Lower lobe of right lung (tissue), 2 donors: ENCODE data around the gene EIF2B2. TPM values are rescaled to one million over a fixed set of nuclear protein-coding genes. Genes with fewer than 3 reads are reported as not detected.

ENCODE experiments used
- ATAC-seq, 2 donors: fragments of 200-7000 bp; cut with Tn5 transposase; one replicate each; pipeline ENCODE4 v1.9.1; 2020 to 2022; ENCODE audit warnings: mild to moderate bottlenecking in 2 of 2, moderate library complexity in 2 of 2
- DNase-seq: peaks from one replicate; pipeline ENCODE4 v3.0.0-alpha.2; 2020
- H3K27ac ChIP-seq: fragments of 200-600 bp; one replicate; pipeline ENCODE4 v1.8.0; 2022
- H3K27me3 ChIP-seq: fragments of 200-600 bp; one replicate; pipeline ENCODE4 v1.8.0; 2022; ENCODE audit warnings: low read depth
- H3K36me3 ChIP-seq: fragments of 200-600 bp; one replicate; pipeline ENCODE4 v1.8.0; 2022; ENCODE audit warnings: mild to moderate bottlenecking
- H3K4me1 ChIP-seq: fragments of 200-600 bp; one replicate; pipeline ENCODE4 v1.8.0; 2022
- H3K4me3 ChIP-seq: fragments of 200-600 bp; one replicate; pipeline ENCODE4 v1.8.0; 2022; ENCODE audit warnings: mild to moderate bottlenecking
- H3K9me3 ChIP-seq: fragments of 200-600 bp; one replicate; pipeline ENCODE4 v1.8.0; 2022
- intact Hi-C: fragments of 100-400 bp; cut with DNase I; formaldehyde crosslinking; loops from one replicate; pipeline ENCODE4 v1.11.0; 2022
- total RNA-seq: library from RNA; stranded (reverse); fragmentation: NEBNext Ultra II Directional; extraction: Animal tissue kit (Norgen Biotek cat#: 25700); gene quantifications from one replicate; pipeline ENCODE4 v1.2.1, GENCODE V29; 2021
- TF ChIP-seq, protein P1 (sequence below): fragments of 200-600 bp; IDR thresholded peaks from one replicate; pipeline ENCODE4 v1.8.0; 2022; ENCODE audit warnings: antibody characterized with exemption, mild to moderate bottlenecking
- donor health status: DM: no; HTN: yes; CAD: no; lungs with severe emphysema.

The EIF2B2 gene
- total RNA-seq, 1 donor from 2014 or later = 30.4 TPM

DNA sequence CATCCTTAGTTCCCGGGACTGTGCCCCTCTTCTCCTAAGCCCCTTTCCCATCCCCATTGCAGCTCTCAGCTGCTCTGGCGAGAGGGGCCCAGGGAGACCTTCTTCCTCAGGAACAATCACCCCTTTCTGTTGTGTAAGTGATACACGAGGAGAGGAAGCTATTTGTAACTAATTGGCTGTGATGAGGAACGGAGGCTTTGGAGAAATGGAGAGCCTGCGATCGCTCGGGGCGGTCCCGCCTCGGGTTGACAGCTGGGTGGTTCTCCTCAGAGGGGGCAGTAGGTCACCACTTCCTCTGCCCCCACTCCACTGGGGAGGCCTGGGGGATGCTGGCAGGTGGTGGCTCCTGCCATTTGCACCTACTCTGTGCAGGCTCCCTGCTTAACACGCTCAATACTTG, 40.7 kb upstream of the EIF2B2 start:
- no peak overlapping the region for H3K4me3 ChIP-seq
- no peaks in the 10 kb centered on the region for H3K36me3 ChIP-seq
- intact Hi-C loops = no loop called here
- H3K27me3 ChIP-seq = no peaks in the 10 kb centered on the region
- no peaks in the 10 kb centered on the region for H3K9me3 ChIP-seq
- TF ChIP-seq, protein P1, sequence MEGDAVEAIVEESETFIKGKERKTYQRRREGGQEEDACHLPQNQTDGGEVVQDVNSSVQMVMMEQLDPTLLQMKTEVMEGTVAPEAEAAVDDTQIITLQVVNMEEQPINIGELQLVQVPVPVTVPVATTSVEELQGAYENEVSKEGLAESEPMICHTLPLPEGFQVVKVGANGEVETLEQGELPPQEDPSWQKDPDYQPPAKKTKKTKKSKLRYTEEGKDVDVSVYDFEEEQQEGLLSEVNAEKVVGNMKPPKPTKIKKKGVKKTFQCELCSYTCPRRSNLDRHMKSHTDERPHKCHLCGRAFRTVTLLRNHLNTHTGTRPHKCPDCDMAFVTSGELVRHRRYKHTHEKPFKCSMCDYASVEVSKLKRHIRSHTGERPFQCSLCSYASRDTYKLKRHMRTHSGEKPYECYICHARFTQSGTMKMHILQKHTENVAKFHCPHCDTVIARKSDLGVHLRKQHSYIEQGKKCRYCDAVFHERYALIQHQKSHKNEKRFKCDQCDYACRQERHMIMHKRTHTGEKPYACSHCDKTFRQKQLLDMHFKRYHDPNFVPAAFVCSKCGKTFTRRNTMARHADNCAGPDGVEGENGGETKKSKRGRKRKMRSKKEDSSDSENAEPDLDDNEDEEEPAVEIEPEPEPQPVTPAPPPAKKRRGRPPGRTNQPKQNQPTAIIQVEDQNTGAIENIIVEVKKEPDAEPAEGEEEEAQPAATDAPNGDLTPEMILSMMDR = no peak
- H3K4me1 ChIP-seq = peaks cover 9% of the 10 kb centered on the region
- H3K27ac ChIP-seq = no peak overlapping the region
- DNase-seq (no peak), ATAC-seq (no peak)

DNA sequence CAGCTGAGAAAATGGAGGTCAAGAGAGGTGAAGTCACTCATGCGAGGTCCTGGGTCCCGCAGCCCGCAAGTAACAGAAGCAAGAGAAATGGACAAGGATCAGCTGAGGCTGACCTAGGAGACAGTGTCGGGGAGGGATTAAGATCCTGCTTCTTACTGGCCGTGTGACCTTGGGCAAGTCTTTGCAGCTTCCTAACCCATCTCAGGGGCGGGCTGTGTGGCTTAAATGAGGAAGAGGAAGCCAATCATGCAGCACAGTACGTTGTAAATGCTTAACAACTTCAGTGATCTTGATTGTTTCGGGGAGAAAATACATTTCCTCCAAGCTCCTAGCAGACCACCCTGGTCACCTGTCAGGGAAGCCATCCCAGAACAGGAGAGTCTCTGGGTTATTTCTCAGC, 40.2 kb upstream of the EIF2B2 start:
- DNase-seq = no peak
- no peaks in the 10 kb centered on the region for H3K36me3 ChIP-seq
- H3K9me3 ChIP-seq = no peaks in the 10 kb centered on the region
- peaks cover 9% of the 10 kb centered on the region for H3K4me1 ChIP-seq
- H3K27ac ChIP-seq = no peak overlapping the region
- ATAC-seq = peak; percentile 41 to 74
- intact Hi-C loops = no loop called here
- H3K4me3 ChIP-seq = no peak overlapping the region
- H3K27me3 ChIP-seq = no peaks in the 10 kb centered on the region
- TF ChIP-seq, protein P1 = no peak

DNA sequence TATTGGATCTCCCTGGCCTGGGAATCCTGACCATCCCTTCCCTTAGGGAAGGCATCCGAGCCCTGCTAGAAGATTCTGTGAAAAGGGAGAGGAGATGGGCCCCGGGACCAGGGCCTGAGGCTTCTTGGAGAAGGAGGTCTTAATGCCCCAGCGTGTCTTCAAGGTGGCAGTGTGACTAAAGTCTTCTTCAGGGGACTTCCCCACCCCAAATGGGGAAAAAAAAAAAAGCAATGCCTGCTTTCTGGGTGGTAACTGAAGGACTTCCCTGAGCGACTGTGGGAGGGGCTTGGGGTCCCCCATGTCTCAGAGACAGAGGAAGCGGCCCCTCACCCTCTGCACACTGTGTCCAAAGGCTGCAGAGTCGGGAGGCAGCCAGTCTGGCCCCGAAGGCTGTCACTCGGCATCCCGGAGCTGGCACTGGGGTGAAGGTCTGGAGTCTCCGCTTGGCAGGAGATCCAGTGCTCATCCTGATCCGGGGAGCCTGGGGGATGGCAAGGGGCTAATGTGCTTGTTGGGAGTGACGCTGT, 39.5 kb upstream of the EIF2B2 start:
- Histone ChIP-seq H3K4me3 (no peak overlapping the region), H3K36me3 (no peaks in the 10 kb centered on the region), H3K27me3 (no peaks in the 10 kb centered on the region), H3K9me3 (no peaks in the 10 kb centered on the region), H3K27ac (no peak overlapping the region), H3K4me1 (peaks cover 9% of the 10 kb centered on the region)
- ATAC-seq (peak in 1 of 2 donors; percentile 12), DNase-seq (no peak)
- TF ChIP-seq, protein P1 = no peak
- intact Hi-C loops = no loop called here

DNA sequence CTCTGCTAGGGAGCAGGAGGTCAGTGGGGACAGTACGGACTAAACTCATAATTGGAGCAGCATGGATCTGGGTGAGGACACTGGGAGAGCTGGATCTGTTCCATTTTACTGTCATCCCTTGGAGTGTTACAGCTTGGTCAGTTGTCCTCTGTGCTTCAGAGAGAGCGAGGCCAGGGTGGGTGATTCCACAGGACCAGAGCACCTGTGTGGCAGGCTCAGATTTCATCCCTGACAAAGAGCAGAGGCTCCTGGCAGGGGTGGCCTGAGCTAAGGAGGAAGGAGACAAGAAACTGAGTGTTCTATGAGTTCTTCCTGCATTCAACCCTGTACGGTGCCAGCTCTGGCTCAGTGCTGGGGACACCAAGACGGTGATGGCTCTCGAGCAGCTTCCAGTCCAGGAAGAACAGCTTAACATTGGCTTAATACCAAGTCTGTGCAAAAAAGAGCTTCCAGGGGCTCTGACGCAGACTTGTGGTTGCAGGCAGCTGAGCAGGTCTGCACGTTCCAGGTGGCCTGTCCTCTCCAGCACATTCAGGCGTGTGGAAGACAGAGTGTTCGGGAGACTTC, 38.9 kb upstream of the EIF2B2 start:
- peaks cover 9% of the 10 kb centered on the region for H3K4me1 ChIP-seq
- DNase-seq = no peak
- H3K9me3 ChIP-seq = no peaks in the 10 kb centered on the region
- ATAC-seq = peak in 1 of 2 donors; percentile 18
- TF ChIP-seq, protein P1 = no peak
- no peaks in the 10 kb centered on the region for H3K36me3 ChIP-seq
- intact Hi-C loops = no loop called here
- H3K27ac ChIP-seq = no peak overlapping the region
- no peaks in the 10 kb centered on the region for H3K27me3 ChIP-seq
- no peak overlapping the region for H3K4me3 ChIP-seq

DNA sequence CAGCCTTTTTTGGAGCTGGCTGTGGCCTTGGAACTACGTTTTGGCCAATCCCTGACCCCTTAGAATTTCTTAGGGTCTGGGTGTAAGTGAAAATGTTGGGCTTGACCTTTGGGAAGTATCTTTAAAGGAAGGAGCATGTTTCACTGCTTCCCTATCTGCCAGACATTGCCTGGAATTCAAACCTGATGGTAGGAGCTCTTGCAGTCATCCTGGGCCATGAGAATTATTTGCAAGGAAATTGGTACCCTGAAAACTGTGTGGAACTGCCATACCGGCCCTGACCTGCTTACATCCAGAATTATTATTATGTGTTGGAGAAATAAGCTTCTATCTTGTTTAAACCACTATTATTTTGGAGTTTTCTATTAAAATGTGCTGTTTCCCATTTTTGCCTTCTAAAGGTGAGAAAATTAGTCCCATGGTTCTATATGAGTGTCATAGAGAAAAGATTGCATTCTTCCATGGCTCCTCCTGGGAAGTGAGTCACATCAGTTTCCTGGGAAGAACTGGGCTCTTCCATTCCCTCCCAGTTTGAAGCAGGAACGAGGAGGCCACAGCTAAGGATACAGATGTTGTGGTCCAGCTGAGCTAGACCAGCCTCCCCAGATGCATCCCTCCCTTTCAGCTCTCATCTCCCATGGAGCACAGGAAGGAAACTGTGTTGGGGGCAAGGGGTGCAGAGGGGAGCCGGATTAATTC, 37.8 kb upstream of the EIF2B2 start:
- no peaks in the 10 kb centered on the region for H3K27me3 ChIP-seq
- ATAC-seq = no peak
- no peaks in the 10 kb centered on the region for H3K36me3 ChIP-seq
- H3K4me1 ChIP-seq = peaks cover 9% of the 10 kb centered on the region
- H3K27ac ChIP-seq = no peak overlapping the region
- no peak for DNase-seq
- H3K4me3 ChIP-seq = no peak overlapping the region
- TF ChIP-seq, protein P1 = no peak
- intact Hi-C loops = no loop called here
- H3K9me3 ChIP-seq = no peaks in the 10 kb centered on the region
